Hematopoietic multipotent progenitor cell treated with erythropoietin and hydrocortisone succinate and interleukin-3 and kit ligand, for 15 days (in vitro differentiated cells): ENCODE measurements around the gene TTI1.
"Not testable (repeated sequence)": the region's sequence is repeated elsewhere in the genome, so short reads cannot be mapped to it uniquely, and the experiment has no call there.

Experiments
- DNase-seq: peaks from one replicate; pipeline ENCODE4 v3.0.0-alpha.2; 2015; ENCODE audit warnings: low spot score

Gene TTI1

DNA sequence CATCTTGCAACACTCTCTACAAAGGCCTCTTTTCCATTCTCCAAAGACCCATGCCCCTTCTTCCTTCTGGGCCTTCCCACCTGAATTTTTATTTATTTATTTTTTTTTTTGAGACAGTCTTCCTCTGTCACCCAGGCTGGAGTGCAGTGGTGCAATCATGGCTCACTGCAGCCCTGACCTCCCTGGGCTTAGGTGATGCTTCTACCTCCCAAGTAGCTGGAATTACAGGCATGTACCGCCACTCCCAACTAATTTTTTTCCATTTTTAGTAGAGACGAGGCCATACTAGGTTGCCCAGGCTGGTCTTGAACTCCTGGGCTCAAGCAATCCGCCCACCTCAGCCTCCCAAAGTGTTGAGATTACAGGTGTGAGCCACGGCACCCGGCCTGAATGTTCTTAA lies 23.8 kb downstream of the TTI1 start:
- not testable (repeated sequence) for DNase-seq

DNA sequence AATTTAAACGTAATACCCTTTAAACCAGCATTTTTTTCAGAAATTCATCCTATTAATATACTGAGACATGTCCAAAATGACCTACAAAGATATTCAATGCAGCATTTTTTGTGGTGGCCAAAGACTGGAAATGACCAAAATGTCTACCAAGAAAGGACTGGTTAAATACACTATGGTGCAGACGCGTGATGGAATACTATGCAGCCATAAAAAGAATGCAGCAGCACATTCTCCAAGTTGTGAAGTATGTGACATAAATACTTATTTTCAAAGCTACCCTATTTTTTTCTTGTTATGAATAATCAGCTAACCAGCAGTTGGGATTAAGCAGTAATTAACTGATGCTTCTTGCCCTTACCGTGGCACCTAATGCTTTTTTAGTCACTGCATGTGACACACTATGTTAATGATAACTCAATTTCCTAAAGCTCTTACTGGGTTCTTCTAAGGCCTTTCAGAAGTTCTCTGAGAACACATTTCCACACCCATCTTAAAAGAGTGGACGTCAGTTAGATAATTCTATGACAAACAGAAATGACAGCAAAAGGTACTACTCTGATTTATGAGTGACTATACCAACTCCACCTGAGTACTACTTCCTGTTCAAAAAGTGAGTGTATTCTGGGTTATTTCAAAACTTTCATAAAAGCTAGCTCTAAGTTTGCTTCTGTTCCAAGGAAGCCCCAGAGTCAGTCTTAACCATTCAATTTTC lies 24.9 kb downstream of the TTI1 start:
- no peak for DNase-seq

DNA sequence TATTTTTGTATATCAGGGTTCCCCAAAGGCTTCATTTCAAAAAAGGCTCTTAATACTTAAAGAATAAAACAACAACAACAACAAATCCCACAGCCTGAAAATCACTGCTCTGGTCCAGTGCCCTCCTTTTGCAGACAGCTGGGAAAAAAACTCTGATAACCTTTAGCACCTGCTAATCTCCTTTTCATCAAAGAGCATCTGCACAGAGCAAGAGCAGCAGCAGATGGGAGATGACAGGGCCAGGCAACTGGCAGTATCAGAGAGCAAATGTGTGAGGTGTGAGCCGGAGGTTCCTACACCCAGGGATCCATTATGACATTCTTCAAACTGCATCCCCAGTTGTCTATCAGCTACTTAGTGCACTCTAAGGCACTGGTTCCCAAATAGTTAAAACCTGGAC lies 25.7 kb downstream of the TTI1 start:
- no peak for DNase-seq

DNA sequence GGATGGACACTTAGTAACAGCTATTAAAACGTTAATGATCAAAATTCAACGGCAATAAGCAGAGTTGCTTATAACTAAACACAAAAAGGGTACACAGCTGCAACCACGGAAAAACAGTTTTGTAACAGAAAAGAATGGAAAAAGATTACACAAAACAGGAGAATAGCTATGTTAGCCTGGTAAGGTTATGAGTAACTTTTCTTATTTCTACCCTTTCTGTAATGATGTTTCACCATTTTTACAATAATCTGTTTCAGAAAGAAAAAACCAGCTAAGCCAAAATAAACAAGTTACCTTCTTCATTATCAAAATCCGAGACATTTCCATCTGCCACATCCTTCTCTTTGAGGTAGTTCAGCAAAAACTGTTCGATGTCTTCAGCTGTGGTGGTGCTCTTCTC lies 27.4 kb downstream of the TTI1 start:
- DNase-seq: no peak

DNA sequence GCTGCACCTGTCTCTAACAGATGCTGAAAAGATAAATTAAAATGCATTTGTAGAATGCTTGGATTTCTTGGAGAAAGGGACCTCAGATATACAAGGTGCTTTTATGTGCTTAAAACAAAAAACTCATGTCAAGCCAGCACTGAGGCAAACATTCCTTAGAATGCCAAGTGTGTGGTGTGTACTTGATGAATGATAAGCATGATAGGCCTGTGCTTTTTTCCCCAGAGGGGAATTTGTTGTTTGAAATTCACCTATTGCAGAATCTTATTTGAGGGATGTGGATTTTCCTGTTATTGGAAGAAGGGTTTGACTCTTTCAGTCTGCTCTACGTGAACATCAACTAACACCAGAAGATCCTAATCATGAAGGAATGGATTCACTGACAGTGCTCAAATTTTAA lies 28.8 kb downstream of the TTI1 start:
- DNase-seq: no peak

DNA sequence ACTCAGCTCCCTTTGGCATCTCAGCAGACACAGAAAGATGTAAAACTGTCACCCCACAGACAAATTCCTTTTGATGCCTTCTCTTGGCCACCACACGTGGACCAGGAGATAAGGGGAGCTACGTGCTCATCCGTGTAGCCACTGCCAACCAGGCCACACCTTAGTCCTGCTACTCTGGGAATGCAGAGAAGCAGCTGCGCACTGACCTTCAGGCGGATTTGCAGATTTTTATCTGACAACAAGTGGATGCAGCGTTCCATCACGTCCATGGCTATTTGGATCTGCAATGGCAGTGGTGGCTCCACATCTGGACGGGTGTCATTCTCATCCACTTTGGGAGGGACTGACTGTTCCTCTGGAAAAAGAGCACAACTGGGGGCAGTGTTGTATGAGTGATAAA lies 30.8 kb downstream of the TTI1 start:
- DNase-seq: no peak

DNA sequence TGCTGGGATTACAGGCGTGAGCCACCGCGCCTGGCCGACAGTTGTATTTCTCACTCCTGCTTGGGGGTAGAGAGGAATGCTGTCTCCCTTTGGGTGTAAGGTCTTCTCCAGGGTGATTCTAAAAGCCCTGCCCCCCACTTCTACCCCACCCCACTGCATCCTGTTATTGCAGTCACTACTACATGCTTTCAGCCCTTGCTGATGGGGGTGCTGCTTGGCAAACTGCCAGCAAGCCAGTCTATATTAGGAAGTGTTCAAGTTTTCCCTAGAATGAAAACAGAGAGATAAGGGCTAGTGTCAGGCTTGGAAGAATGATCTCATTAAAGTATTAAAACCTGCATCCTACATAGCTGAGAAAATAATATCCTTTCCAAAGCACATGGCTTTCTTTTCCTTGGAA lies 31.3 kb downstream of the TTI1 start:
- DNase-seq: no peak

DNA sequence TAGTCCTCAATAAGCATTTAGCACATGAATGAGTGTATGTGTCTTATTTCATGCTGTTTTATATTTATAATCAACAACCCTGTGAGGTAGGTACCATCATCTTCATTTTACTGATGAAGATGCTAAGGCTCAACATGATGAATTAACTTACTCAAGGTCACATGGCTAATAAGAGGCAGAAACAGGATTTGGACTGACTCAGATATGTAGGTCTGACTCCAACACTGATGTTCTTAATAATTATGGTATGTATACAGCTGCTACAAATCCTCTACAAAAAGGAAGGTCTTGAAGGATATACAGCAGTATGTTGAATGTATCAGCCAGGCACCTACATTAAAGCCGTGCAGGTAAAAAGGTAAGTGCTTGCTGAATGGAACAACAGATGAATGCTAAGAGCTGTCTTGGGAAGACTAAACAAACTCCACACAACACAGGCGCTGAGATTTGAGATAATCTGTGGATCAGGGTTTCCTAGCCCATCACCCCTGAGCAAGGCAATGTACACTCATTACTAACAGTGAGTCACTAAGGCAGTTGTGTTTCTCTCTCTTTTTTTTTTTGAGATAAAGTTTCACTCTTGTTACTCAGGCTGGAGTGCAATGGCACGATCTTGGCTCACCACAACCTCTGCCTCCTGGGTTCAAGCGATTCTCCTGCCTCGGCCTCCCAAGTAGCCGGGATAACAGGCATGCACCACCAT lies 31.9 kb downstream of the TTI1 start:
- DNase-seq: no peak

DNA sequence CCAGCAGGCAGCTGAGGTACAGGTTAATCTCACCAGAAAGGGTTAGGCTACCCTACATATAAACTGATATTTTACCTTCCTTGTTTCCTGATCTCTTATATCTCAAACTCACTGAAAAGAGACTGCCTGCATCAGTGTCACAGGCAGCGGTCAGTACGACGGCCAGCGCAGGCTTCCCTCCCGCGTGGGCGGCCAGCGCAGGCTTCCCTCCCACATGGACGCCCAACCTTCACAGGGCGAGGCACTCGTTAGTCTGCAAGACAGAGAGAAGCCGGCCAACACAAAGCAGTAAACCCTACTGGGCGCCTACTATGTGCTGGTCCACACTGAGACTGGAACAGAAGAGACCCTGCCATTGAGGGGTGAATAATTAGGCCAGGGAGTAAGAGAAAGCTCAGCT lies 33.0 kb downstream of the TTI1 start:
- no peak for DNase-seq

DNA sequence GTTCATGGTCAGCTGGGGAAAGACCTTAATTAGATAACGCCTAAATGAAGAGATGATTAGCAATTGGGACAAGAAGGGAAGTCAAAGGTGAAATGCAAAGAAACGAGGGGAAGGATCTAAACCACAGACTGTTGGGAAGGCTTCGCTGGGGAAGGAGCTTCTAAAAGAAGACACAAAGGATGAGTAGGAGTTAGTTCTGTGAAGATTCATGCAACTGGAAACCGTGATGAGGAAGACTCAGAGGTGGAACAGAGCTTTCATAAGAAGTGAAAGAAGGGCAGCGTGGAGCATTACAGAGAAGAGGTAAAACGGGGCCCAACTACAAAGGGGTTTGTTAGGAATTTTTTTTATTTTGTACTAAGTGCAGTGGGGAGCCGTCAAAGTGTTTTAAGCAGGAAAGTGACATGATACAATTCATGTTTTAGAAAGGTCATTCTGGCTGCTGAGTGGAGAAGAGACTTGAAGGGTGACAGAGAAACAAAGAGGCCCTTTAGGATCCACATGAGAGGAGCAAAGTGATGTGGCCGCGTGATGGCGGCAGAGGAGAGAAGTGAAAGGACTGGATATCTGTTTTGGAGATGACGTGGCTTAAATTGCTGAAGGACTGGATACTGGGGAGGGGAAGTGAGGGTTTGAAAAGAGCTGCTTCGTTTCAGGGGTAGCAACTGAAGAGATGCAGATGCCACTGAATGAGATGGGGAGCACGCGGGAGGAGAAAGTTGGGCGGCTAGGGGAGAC lies 33.6 kb downstream of the TTI1 start:
- no peak for DNase-seq

DNA sequence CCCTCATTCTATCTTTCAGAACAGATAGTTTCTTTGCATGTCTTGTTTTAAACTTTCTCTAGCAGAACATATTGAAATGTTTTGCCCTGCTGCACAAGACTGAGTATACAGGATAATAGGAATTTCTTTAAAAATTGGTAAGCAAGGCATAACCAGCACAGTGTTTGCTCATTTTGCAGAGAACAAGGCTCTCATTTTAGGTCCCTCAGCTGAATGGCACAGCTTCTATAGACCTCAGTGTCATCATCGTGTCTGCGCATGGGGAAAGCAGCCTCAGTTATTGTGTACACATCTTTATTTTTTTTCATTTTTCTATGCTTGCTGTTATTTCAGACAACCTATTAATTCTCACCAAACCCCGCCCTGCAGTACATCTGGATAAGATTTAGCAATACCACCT lies 35.7 kb downstream of the TTI1 start:
- no peak for DNase-seq

DNA sequence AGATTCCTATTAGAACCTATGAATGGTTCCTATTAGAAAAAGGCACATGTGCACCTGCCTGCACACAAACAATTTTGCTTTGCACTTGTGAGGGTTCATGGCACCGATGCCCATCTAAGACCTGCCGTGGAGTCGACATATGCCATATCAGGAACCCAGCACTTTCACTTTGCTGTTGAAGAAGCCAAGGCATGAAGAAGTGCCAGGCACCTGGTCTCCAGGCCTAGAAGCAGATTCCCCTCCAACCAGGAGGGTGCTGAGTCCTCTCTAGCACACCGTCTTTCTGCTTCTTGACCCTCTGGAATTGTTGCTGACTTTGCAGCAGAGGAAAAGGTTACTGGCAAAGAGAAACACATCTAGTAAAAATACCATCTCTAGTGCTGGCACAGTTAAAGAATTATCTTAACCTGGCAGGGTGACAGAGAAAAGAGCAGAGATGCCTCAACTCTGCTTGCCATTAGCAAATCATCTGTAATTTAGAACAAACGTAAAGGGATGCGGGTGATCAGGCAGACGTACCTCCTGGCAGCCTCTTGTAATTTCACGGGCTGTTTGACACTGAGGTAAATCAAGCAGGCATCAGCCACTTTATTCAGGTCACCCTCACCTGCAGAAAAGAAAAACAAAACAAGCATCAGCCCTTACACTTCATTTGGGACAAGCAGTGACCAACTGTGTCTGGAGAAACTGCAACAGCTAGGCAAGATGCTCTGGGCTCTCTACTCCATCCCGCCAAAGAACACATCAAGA lies 37.2 kb downstream of the TTI1 start:
- DNase-seq: no peak

DNA sequence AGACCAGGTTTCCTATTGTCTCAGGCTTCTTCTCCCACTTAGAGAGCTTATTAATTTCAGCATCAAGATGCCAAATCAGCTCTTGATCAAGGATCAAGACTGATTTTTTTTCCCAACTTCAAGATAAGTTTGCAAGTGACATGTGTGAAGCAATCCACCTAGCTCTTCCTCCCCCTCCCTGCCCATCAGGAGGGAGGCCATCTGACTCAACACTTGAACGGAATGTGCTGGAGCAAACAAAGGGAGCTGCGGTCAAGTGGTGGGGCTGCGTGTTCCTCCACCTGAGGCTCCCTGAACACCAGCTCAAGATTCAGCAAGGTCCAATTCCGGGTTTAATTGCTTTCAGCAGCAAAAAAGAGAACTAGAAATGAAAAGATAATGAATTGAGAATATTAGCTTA lies 38.7 kb downstream of the TTI1 start:
- DNase-seq: no peak

DNA sequence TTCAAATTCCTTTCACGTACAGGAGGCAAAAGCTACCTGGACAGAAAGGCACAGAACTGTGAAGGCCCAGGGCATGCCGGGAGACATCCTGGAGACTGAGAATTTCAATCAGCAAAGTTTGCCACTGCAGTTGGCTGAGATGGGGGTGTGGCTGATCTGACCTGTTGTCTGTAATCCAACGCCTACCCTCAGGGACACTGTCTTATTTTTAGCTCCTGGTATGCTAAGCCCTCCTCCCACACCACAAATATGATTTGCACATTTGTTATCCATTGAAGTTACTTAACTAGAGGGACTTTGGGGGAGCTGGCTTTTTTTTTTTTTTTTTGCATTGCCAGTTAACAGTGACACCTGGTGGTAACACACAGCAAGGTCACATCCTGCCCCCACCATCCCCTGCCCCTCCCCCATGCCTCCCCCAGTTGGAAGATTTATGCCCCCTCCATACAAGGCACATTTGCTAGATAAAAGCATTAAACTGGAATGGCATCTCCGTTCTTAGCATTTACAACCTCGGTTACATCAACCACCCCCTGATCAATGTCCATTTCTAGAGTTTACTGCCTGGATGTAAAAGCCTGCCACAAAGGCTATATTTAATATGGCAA lies 40.4 kb downstream of the TTI1 start:
- peak; percentile 52 for DNase-seq

DNA sequence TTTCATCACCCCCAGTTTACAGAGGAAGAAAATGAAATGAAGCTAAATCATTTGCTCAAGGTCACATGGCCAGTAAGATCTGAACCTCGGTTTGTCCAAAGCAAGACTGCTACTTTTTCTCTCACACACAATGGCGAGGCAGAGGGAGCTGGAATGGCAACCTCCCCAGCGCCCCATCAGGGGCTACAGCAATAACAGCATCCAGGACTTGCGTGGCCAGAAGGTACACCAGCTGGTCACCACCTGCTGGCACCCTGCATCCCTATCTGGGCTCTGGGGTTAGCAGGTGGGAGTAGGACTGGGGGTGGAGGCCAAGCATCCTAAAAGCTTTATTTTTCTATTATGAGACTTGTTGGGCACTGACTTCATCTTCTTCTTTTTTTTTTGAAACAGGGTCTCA lies 41.3 kb downstream of the TTI1 start:
- DNase-seq: no peak

DNA sequence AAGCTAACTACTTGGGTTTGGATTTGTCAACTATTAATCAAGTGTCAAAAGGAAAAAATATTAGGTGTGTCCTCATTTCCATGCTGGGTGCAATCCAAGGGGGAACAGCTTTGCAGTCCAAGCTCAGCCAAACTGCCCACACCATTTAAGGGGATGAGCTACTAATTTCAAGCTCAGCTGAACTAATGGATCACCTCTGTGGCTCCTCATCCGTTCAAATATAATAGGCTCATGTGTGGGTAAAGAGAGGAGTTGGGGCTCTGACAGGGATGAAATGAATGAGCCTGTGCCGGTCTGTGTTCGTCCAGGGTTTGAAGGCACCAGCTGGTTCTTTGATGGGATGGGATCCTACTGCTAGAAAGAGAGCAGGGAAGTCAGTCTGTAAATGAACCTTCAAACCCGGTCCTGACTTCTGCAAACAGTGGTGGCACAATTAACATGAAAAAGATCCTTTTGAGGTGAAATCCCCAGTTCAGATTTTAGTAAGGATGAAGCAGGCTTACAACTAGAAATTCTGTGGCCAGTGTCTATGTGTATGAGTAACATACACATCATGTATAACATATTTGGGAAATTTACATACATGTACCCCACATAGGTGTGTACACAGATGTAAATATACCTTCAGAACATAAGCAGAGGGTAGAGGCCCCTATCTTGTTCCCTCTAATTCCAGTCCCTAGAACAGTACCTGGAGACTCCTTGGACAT lies 41.9 kb downstream of the TTI1 start:
- DNase-seq: no peak

DNA sequence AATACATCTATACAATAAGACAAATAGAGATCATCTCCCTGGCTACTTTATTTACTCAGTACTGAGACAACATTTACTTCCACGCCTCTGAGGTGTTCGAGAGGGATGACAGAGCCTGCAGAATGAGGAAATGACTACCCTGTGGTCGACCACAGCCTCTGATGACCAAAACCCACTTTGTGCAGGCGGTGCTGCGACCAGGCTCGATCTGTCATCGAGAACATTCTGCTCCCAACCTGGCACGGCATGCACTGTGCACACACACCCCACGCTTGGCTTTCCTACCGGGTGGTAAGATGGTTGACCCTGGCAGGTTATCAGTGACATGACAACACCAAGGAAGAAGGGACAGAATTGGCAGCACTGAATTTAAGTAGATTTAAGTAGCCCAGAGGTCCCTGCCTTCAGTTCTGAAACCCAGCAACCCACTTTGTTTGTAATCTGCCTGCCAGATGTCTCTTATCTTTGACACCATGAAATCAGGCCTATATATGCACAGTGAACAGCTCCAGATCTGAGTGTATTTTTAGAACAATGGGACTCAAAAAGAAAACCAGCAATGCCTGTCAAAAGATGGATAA lies 42.6 kb downstream of the TTI1 start:
- DNase-seq: peak; percentile 26

DNA sequence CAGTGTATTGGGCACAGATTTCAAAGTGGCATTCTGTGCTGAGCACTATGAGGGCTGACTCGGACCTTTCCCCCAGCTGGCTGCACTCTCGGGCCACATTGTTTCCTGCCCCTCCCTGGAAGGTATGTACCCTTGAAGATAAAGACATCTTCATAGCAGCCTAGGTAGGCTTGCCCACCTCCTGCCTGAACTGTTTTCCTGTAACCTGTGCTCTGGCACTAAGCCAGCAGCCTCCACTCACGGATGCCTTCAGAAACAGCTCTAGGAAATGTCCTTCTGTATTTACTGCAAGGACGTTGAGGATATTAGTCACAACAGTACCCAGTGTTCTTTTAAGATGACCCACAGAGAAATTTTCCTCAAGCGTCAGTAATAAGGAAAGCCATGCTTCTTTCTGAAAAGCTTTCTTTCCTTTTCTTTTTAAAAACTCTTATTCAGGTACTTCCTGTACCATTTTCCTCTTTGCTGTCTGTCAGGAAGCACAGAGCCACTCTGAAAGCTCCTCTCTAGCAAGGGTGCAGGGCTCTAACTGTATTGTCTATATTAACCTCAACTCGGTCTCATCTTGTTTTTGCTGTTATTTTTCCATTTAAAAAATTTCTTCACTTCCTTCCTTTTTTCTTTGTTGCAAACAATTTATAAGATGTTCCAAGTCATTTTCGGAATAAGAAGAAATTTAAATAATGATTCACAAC lies 43.5 kb downstream of the TTI1 start:
- DNase-seq: no peak

DNA sequence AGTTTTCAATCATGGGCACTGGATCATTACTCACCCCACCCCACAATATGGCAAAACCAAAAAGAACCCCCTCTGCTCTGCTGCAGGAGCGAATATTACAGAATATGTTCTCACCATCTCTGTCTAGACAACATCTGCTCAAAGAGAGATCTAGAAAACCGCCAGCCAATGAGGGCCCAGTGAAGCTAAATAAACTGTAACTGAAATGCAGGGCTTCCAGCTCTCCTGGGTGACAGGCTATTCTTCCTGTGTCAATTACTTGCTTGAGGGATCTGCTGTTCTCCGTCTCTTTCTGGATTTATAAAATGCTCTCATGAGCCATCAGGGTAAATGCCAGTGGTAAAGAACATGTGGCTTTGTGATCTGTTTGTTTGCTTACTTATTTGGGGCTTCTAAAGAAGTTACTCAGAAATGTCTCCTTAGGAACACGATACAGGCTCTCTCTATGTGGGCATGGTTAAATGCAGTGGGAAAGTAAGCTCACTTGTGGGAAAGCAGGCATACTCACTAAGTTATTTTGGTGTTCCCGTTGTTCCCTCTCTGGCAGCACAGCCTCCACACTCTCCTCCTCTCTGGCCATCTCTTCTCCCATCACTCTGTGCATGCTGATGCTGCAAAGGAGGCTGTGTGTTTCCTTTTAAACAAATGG lies 44.8 kb downstream of the TTI1 start:
- no peak for DNase-seq
